Activated CD8-positive, alpha-beta memory T cell treated with anti-CD3 and anti-CD28 coated beads, Interleukin-2, amount 10 ng/mL, durations not matched to agents 7 days and 5 days (primary cell): ENCODE results near the gene ADAM12. TPM values are rescaled to one million over a fixed set of nuclear protein-coding genes. Genes with fewer than 3 reads are reported as not detected.
A peak's percentile ranks its signal among the peaks of the same experiment; 100 is the strongest.

Experiments used
- ATAC-seq: fragments of 150-1000 bp; cut with Tn5 transposase; one replicate; pipeline ENCODE4 v1.10.0; 2021; ENCODE audit warnings: moderate library complexity
- CTCF ChIA-PET: fragments of 350-600 bp; sonication (Branson Sonifier 250); formaldehyde crosslinking; loops from one replicate; lab custom pipeline; 2021; ENCODE audit warnings: antibody characterized with exemption; lab: Charles Lee
- DNase-seq: peaks from one replicate; pipeline ENCODE4 v3.0.0-alpha.2; 2020
- H3K27ac Mint-ChIP-seq: one replicate; pipeline ENCODE4 v1.8.0; 2021; ENCODE audit warnings: mild to moderate bottlenecking, mixed read lengths
- H3K27me3 Mint-ChIP-seq: one replicate; pipeline ENCODE4 v1.8.0; 2021; ENCODE audit warnings: mixed read lengths
- H3K36me3 Mint-ChIP-seq: one replicate; pipeline ENCODE4 v1.8.0; 2021; ENCODE audit warnings: mild to moderate bottlenecking, mixed read lengths
- H3K4me1 Mint-ChIP-seq: one replicate; pipeline ENCODE4 v1.8.0; 2021; ENCODE audit warnings: mixed read lengths
- H3K4me3 Mint-ChIP-seq: one replicate; pipeline ENCODE4 v1.8.0; 2021; ENCODE audit warnings: mild to moderate bottlenecking, moderate library complexity, mixed read lengths
- H3K9me3 Mint-ChIP-seq: one replicate; pipeline ENCODE4 v1.8.0; 2022; ENCODE audit warnings: low read depth, mixed read lengths
- total RNA-seq, 2 experiments: library from RNA; stranded (reverse); gene quantifications; one replicate each; pipeline ENCODE4 v1.2.3, GENCODE V29; 2021

Gene ADAM12
- total RNA-seq, 2 experiments from 2014 or later, result 0.67 TPM; not detected in 1

GRCh38 chr10:126043389-126043788 lies 344.9 kb downstream of the ADAM12 start:
- H3K27me3 Mint-ChIP-seq, result no peaks in the 10 kb centered on the region
- CTCF ChIA-PET, result no interaction called here
- H3K4me1 Mint-ChIP-seq, result peaks cover 6% of the 10 kb centered on the region
- DNase-seq (no peak), ATAC-seq (no peak)
- H3K4me3 Mint-ChIP-seq, result no peak overlapping the region
- H3K9me3 Mint-ChIP-seq, result no peaks in the 10 kb centered on the region
- no peak overlapping the region for H3K27ac Mint-ChIP-seq
- no peaks in the 10 kb centered on the region for H3K36me3 Mint-ChIP-seq

- Mint-ChIP-seq H3K4me1 (peaks cover 6% of the 10 kb centered on the region), H3K27ac (no peak overlapping the region), H3K9me3 (no peaks in the 10 kb centered on the region), H3K36me3 (no peaks in the 10 kb centered on the region), H3K27me3 (no peaks in the 10 kb centered on the region), H3K4me3 (no peak overlapping the region)
- ATAC-seq (no peak), DNase-seq (no peak)
- CTCF ChIA-PET, result no interaction called here
These were observed 345.4 kb downstream of the ADAM12 start for GRCh38 chr10:126042906-126043305.

DNA sequence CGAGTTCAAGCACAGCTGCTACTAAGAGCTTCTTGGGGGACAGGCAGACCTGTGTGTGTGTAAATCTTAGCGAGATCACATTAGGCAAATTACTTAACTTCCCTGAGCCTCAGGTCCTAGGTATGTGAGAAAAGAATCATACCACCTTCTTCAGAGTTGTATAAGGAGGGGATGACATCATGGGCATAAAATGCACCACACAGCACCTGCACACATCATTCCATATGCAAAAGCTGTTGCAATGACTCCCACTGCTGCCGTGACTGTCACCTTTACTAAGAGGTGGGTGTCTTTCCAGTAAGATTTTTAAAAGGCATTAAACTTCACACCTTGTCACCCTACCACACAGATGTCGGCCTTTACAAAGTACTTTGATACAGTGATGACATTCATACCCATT lies 345.9 kb downstream of the ADAM12 start:
- no peaks in the 10 kb centered on the region for H3K36me3 Mint-ChIP-seq
- no peaks in the 10 kb centered on the region for H3K9me3 Mint-ChIP-seq
- ATAC-seq, result no peak
- no peak for DNase-seq
- CTCF ChIA-PET, result no interaction called here
- H3K4me3 Mint-ChIP-seq, result no peak overlapping the region
- no peak overlapping the region for H3K27ac Mint-ChIP-seq
- H3K27me3 Mint-ChIP-seq, result no peaks in the 10 kb centered on the region
- H3K4me1 Mint-ChIP-seq, result peaks cover 6% of the 10 kb centered on the region

- CTCF ChIA-PET, result no interaction called here
- no peak overlapping the region for H3K4me3 Mint-ChIP-seq
- peak; percentile 74 for DNase-seq
- no peaks in the 10 kb centered on the region for H3K9me3 Mint-ChIP-seq
- H3K27ac Mint-ChIP-seq, result no peak overlapping the region
- H3K27me3 Mint-ChIP-seq, result no peaks in the 10 kb centered on the region
- peaks cover 6% of the 10 kb centered on the region for H3K4me1 Mint-ChIP-seq
- H3K36me3 Mint-ChIP-seq, result no peaks in the 10 kb centered on the region
- peak; percentile 89 for ATAC-seq
These were observed 346.5 kb downstream of the ADAM12 start for GRCh38 chr10:126041804-126042231.

DNA sequence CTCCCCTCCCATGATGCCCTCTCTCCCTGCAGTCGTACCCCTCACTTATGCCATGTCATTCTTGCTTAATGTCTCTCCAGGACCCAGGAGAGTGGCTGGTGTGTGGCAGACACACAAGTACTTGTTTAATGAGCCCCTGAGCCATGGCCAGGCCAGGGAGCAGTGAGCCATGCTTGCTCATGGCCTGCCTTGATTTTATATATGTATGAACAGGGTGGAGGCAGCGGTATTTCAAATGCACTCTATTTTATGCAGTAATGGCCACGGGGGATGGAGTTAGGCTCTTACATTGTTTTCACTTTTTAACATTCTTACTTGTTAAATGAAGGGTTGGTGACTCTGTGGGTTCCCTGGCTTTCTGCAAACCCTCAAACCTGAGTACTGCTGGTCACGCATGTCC lies 347.2 kb downstream of the ADAM12 start:
- Mint-ChIP-seq H3K27ac (no peak overlapping the region), H3K4me3 (no peak overlapping the region), H3K4me1 (peaks cover 6% of the 10 kb centered on the region), H3K36me3 (no peaks in the 10 kb centered on the region), H3K27me3 (no peaks in the 10 kb centered on the region), H3K9me3 (no peaks in the 10 kb centered on the region)
- no peak for ATAC-seq
- CTCF ChIA-PET, result no interaction called here
- no peak for DNase-seq

GRCh38 chr10:126037946-126038345 lies 350.3 kb downstream of the ADAM12 start:
- peaks cover 6% of the 10 kb centered on the region for H3K4me1 Mint-ChIP-seq
- ATAC-seq, result no peak
- no peak for DNase-seq
- H3K36me3 Mint-ChIP-seq, result no peaks in the 10 kb centered on the region
- peaks cover 2% of the 10 kb centered on the region for H3K9me3 Mint-ChIP-seq
- no peaks in the 10 kb centered on the region for H3K27me3 Mint-ChIP-seq
- CTCF ChIA-PET, result no interaction called here
- no peak overlapping the region for H3K27ac Mint-ChIP-seq
- H3K4me3 Mint-ChIP-seq, result no peak overlapping the region

DNA sequence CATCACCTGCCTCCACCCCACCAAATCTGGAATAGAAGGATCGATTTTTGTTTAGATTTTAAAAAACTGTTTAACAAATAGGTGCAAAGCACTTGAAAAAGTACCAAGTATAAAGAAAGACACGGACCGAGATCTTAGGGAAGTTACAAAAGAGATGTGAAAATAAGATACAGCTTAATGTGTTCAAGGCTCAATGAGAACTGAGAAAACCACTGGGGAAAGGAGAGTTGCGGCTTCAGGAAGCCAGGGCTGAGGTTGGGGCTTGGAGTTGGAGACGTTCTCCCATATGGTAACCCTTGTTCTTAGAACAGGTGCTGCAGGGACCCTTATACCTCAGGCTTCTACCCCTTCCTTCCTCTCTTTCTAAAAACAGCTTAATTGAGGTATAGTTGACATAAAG lies 351.8 kb downstream of the ADAM12 start:
- H3K4me1 Mint-ChIP-seq, result no peaks in the 10 kb centered on the region
- no peaks in the 10 kb centered on the region for H3K36me3 Mint-ChIP-seq
- CTCF ChIA-PET, result no interaction called here

DNA sequence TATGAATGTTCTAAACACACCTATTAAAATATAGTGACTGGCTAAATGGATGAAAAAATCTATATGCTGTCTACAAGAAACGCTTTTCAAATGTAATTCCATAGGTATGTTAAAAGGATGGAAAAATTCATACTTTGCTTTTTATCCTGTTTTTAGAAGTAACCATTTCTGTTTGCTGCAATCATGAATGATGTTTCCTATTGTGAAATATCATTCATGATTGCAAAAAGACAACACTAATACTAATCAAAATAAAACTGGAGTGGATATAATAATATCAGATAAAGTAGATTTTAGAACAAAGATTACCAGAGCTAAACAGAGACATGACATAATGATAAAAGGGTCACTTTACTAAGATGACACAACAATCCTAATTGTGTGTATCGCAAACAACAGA lies 353.7 kb downstream of the ADAM12 start:
- no peak overlapping the region for H3K4me3 Mint-ChIP-seq
- CTCF ChIA-PET, result no interaction called here
- ATAC-seq, result no peak
- no peak for DNase-seq
- no peaks in the 10 kb centered on the region for H3K36me3 Mint-ChIP-seq
- H3K27me3 Mint-ChIP-seq, result no peaks in the 10 kb centered on the region
- H3K9me3 Mint-ChIP-seq, result peaks cover 2% of the 10 kb centered on the region
- H3K27ac Mint-ChIP-seq, result no peak overlapping the region
- no peaks in the 10 kb centered on the region for H3K4me1 Mint-ChIP-seq

More for the DNA sequence above, 351.8 kb downstream of the ADAM12 start:
- H3K4me3 Mint-ChIP-seq, result no peak overlapping the region
- ATAC-seq (no peak), DNase-seq (no peak)
- H3K27ac Mint-ChIP-seq, result no peak overlapping the region
- no peaks in the 10 kb centered on the region for H3K27me3 Mint-ChIP-seq
- peaks cover 2% of the 10 kb centered on the region for H3K9me3 Mint-ChIP-seq

DNA sequence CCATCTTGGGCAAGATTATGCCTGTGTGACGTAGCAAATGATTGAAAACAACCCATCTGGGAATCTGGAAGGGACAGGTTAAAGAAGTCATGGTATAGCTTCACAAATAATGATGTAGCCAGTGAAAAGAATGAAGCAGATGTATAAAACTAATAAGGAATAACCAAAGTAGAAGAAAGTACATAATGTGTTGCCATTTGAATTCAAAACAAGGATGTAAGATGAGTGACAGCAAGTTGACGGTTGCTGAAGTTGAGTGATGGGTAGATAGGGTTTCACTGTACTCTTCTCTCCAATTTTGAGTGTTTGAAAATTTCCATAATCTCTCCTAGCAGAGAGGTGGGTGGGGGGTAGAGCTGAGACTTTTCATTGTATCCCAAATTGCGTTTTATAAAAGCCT lies 358.3 kb downstream of the ADAM12 start:
- Mint-ChIP-seq H3K27me3 (no peaks in the 10 kb centered on the region), H3K4me1 (no peaks in the 10 kb centered on the region), H3K4me3 (no peak overlapping the region), H3K9me3 (peaks cover 2% of the 10 kb centered on the region), H3K36me3 (no peaks in the 10 kb centered on the region), H3K27ac (no peak overlapping the region)
- CTCF ChIA-PET, result no interaction called here
- DNase-seq, result no peak
- ATAC-seq, result no peak

DNA sequence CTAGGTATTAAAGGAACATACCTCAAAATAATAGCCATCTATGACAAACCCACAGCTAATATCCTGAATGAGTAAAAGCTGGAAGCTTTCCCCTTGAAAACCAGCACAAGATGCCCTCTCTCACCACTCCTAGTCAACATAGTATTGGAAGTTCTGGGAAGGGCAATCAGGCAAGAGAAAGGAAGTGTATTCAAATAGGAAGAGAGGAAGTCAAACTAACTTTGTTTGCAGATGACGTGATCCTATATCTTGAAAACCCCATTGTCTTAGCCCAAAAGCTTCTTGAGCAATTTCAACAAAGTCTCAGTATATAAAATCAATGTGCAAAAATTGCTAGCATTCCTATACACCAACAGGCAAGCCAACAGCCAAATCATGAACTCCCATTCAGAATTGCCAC lies 360.6 kb downstream of the ADAM12 start:
- no peak for DNase-seq
- no peaks in the 10 kb centered on the region for H3K27me3 Mint-ChIP-seq
- H3K9me3 Mint-ChIP-seq, result no peaks in the 10 kb centered on the region
- no peak overlapping the region for H3K4me3 Mint-ChIP-seq
- CTCF ChIA-PET, result no interaction called here
- no peak for ATAC-seq
- no peaks in the 10 kb centered on the region for H3K36me3 Mint-ChIP-seq
- H3K27ac Mint-ChIP-seq, result no peak overlapping the region
- H3K4me1 Mint-ChIP-seq, result no peaks in the 10 kb centered on the region

GRCh38 chr10:126022841-126023240 lies 365.4 kb downstream of the ADAM12 start:
- no peak overlapping the region for H3K4me3 Mint-ChIP-seq
- no peaks in the 10 kb centered on the region for H3K27me3 Mint-ChIP-seq
- H3K4me1 Mint-ChIP-seq, result no peaks in the 10 kb centered on the region
- H3K27ac Mint-ChIP-seq, result no peak overlapping the region
- no peaks in the 10 kb centered on the region for H3K36me3 Mint-ChIP-seq
- DNase-seq (no peak), ATAC-seq (no peak)
- no peaks in the 10 kb centered on the region for H3K9me3 Mint-ChIP-seq
- CTCF ChIA-PET, result no interaction called here

GRCh38 chr10:126021833-126022500 lies 366.3 kb downstream of the ADAM12 start:
- DNase-seq (no peak), ATAC-seq (no peak)
- CTCF ChIA-PET, result no interaction called here
- Mint-ChIP-seq H3K36me3 (no peaks in the 10 kb centered on the region), H3K9me3 (no peaks in the 10 kb centered on the region), H3K27me3 (no peaks in the 10 kb centered on the region), H3K27ac (no peak overlapping the region), H3K4me1 (no peaks in the 10 kb centered on the region), H3K4me3 (no peak overlapping the region)

GRCh38 chr10:126017961-126018560 lies 370.2 kb downstream of the ADAM12 start:
- ATAC-seq, result no peak
- no peak for DNase-seq
- Mint-ChIP-seq H3K4me1 (peaks cover 9% of the 10 kb centered on the region), H3K9me3 (no peaks in the 10 kb centered on the region), H3K27me3 (no peaks in the 10 kb centered on the region), H3K36me3 (no peaks in the 10 kb centered on the region), H3K4me3 (no peak overlapping the region), H3K27ac (no peak overlapping the region)
- CTCF ChIA-PET, result no interaction called here

- DNase-seq, result no peak
- no peaks in the 10 kb centered on the region for H3K27me3 Mint-ChIP-seq
- H3K9me3 Mint-ChIP-seq, result no peaks in the 10 kb centered on the region
- H3K36me3 Mint-ChIP-seq, result no peaks in the 10 kb centered on the region
- CTCF ChIA-PET, result no interaction called here
- no peak overlapping the region for H3K27ac Mint-ChIP-seq
- no peak overlapping the region for H3K4me3 Mint-ChIP-seq
- ATAC-seq, result no peak
- H3K4me1 Mint-ChIP-seq, result peaks cover 15% of the 10 kb centered on the region
These were observed 371.4 kb downstream of the ADAM12 start for GRCh38 chr10:126016882-126017281.
